HepG2 (cell line): Measurements from ENCODE around the gene AP1AR. TPM values are rescaled to one million over a fixed set of nuclear protein-coding genes. Genes with fewer than 3 reads are reported as not detected.

Experiments
- ATAD3A ChIP-seq: sonication (generic); formaldehyde crosslinking; IDR thresholded peaks from 2 replicates; pipeline ENCODE4 v1.4.0; 2020; ENCODE audit warnings: missing genetic modification reagents
- BORCS8-MEF2B ChIP-seq: sonication (generic); formaldehyde crosslinking; IDR thresholded peaks from 2 replicates; pipeline ENCODE4 v1.8.0; 2022; ENCODE audit warnings: mild to moderate bottlenecking, missing genetic modification reagents
- GLI4 ChIP-seq: sonication (generic); formaldehyde crosslinking; IDR thresholded peaks from 2 replicates; pipeline ENCODE4 v1.5.1; 2020; ENCODE audit warnings: missing genetic modification reagents, mild to moderate bottlenecking, moderate library complexity, borderline replicate concordance
- HNF4G ChIP-seq, 2 experiments: sonication (generic) in 1 of 2; formaldehyde crosslinking in 1 of 2; IDR thresholded peaks; 2 replicates each; pipeline versions ENCODE4 v1.4.0 to v1.6.1; 2011 to 2020; ENCODE audit warnings: borderline replicate concordance in 2 of 2, low read depth in 2 of 2, mild to moderate bottlenecking in 2 of 2, low read length in 1 of 2, missing genetic modification reagents in 1 of 2, moderate library complexity in 1 of 2
- KLF15 ChIP-seq: sonication (generic); formaldehyde crosslinking; IDR thresholded peaks from 2 replicates; pipeline ENCODE4 v1.8.1; 2023; ENCODE audit warnings: borderline replicate concordance, mild to moderate bottlenecking, inconsistent platforms, missing genetic modification reagents, mixed read lengths
- PHF21A ChIP-seq: sonication (generic); formaldehyde crosslinking; IDR thresholded peaks from 2 replicates; pipeline ENCODE4 v1.5.0; 2020; ENCODE audit warnings: mild to moderate bottlenecking, missing genetic modification reagents
- PPARG ChIP-seq: conservative IDR thresholded peaks from 2 replicates; pipeline ENCODE4 v1.6.1; 2016; ENCODE audit warnings: missing biosample characterization, missing genetic modification reagents
- RERE ChIP-seq: IDR thresholded peaks from 2 replicates; pipeline ENCODE4 v1.6.1; 2016; ENCODE audit warnings: low read depth, missing genetic modification reagents, missing compliant biosample characterization
- TBX3 ChIP-seq: fragments of 450-650 bp; IDR thresholded peaks from 2 replicates; pipeline ENCODE4 v1.6.1; 2017; ENCODE audit warnings: antibody characterized with exemption, mild to moderate bottlenecking, inconsistent platforms, borderline replicate concordance
- ZFP36L2 ChIP-seq: sonication (generic); formaldehyde crosslinking; IDR thresholded peaks from 2 replicates; pipeline ENCODE4 v1.4.0; 2020; ENCODE audit warnings: missing genetic modification reagents
- ZNF17 ChIP-seq: sonication (generic); formaldehyde crosslinking; IDR thresholded peaks from 2 replicates; pipeline ENCODE4 v1.5.0; 2020; ENCODE audit warnings: mild to moderate bottlenecking, missing genetic modification reagents
- ZNF207 ChIP-seq: fragments of 450-650 bp; IDR thresholded peaks from 2 replicates; pipeline ENCODE4 v1.6.1; 2016; ENCODE audit warnings: antibody characterized with exemption, borderline replicate concordance
- ZNF329 ChIP-seq: sonication (generic); formaldehyde crosslinking; IDR thresholded peaks from 2 replicates; pipeline ENCODE4 v1.9.0; 2021; ENCODE audit warnings: low read depth, mild to moderate bottlenecking, missing genetic modification reagents
- ZNF331 ChIP-seq: sonication (generic); formaldehyde crosslinking; IDR thresholded peaks from 2 replicates; pipeline ENCODE4 v1.4.0; 2020; ENCODE audit warnings: missing genetic modification reagents
- ZNF713 ChIP-seq: sonication (generic); formaldehyde crosslinking; IDR thresholded peaks from 2 replicates; pipeline ENCODE4 v1.4.0; 2020; ENCODE audit warnings: mild to moderate bottlenecking, missing genetic modification reagents
- ZNF772 ChIP-seq: sonication (generic); formaldehyde crosslinking; IDR thresholded peaks from 2 replicates; pipeline ENCODE4 v1.5.0; 2020; ENCODE audit warnings: mild to moderate bottlenecking, missing genetic modification reagents
- polyA plus RNA-seq, 8 experiments: library from polyadenylated mRNA; depleted of rRNA in 3 of 8; stranded (reverse) in 7 of 8; unstranded in 1 of 8; fragments of >200 nt; fragmentation: Illumina TruSeq in 4 of 8; extraction: Trizol in 4 of 8; gene quantifications; 2 replicates each; pipeline versions ENCODE4 v1.2.1 to v1.2.3, GENCODE V29; 2011 to 2016; ENCODE audit warnings: low read depth in 4 of 8, missing spikeins in 1 of 8, mixed read lengths in 1 of 8; ENCODE audit not compliant: insufficient read depth in 1 of 8
- total RNA-seq, 5 experiments: library from RNA; depleted of rRNA; stranded (reverse); fragments of >200 nt; fragmentation: Illumina TruSeq; extraction: Trizol; gene quantifications; 2 replicates each; pipeline ENCODE4 v1.2.3, GENCODE V29; 2016; ENCODE audit warnings: low read depth in 1 of 5
- TF ChIP-seq, protein P1 (sequence below): sonication (generic); formaldehyde crosslinking; IDR thresholded peaks from 2 replicates; pipeline ENCODE4 v1.8.1; 2022; ENCODE audit warnings: mild to moderate bottlenecking, missing genetic modification reagents
- TF ChIP-seq, protein P2 (sequence below): sonication (generic); formaldehyde crosslinking; IDR thresholded peaks from 2 replicates; pipeline ENCODE4 v1.8.0; 2022; ENCODE audit warnings: missing genetic modification reagents, mild to moderate bottlenecking, moderate library complexity, borderline replicate concordance
- TF ChIP-seq, protein P3 (sequence below): IDR thresholded peaks from 2 replicates; pipeline ENCODE4 v1.6.1; 2016; ENCODE audit warnings: missing genetic modification reagents, missing compliant biosample characterization

AP1AR gene
- total and polyA plus RNA-seq, 2 of the 13 experiments (the other 11 are each of a cell fraction or from before 2014, with no cell fraction given): 24.9 to 39.9 TPM

GRCh38 chr4:112203593-112203992 is 28.0 kb upstream of the AP1AR start (continued):
- TF ChIP-seq TBX3 (peak; percentile 85; the same call in 1 of the 2 replicates), GLI4 (CRISPR knock-in tag) (no peak), PPARG (no peak), KLF15 (CRISPR knock-in tag) (no peak), ZNF772 (CRISPR knock-in tag) (no peak), ATAD3A (CRISPR knock-in tag) (no peak), BORCS8-MEF2B (CRISPR knock-in tag) (no peak), ZNF207 (no peak), ZNF713 (CRISPR knock-in tag) (no peak), ZFP36L2 (CRISPR knock-in tag) (no peak), ZNF17 (CRISPR knock-in tag) (no peak), RERE (peak; percentile 82), HNF4G (IDR thresholded peaks at IDR 0.05; ENCODE audit: borderline replicate concordance, low read depth, low read length) (peak; percentile 57; the same call in 1 of the 2 replicates), HNF4G (CRISPR knock-in tag; IDR thresholded peaks at IDR 0.05; ENCODE audit: borderline replicate concordance, low read depth) (no peak), ZNF329 (CRISPR knock-in tag) (no peak), PHF21A (peak; percentile 42; the same call in 1 of the 2 replicates), ZNF331 (CRISPR knock-in tag) (0 out of 2 replicates have a peak, but pooled peaks have one; percentile 28)
- TF ChIP-seq, protein P1, sequence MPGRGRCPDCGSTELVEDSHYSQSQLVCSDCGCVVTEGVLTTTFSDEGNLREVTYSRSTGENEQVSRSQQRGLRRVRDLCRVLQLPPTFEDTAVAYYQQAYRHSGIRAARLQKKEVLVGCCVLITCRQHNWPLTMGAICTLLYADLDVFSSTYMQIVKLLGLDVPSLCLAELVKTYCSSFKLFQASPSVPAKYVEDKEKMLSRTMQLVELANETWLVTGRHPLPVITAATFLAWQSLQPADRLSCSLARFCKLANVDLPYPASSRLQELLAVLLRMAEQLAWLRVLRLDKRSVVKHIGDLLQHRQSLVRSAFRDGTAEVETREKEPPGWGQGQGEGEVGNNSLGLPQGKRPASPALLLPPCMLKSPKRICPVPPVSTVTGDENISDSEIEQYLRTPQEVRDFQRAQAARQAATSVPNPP (CRISPR knock-in tag): no peak
- TF ChIP-seq, protein P2, sequence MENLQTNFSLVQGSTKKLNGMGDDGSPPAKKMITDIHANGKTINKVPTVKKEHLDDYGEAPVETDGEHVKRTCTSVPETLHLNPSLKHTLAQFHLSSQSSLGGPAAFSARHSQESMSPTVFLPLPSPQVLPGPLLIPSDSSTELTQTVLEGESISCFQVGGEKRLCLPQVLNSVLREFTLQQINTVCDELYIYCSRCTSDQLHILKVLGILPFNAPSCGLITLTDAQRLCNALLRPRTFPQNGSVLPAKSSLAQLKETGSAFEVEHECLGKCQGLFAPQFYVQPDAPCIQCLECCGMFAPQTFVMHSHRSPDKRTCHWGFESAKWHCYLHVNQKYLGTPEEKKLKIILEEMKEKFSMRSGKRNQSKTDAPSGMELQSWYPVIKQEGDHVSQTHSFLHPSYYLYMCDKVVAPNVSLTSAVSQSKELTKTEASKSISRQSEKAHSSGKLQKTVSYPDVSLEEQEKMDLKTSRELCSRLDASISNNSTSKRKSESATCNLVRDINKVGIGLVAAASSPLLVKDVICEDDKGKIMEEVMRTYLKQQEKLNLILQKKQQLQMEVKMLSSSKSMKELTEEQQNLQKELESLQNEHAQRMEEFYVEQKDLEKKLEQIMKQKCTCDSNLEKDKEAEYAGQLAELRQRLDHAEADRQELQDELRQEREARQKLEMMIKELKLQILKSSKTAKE (CRISPR knock-in tag): no peak
- TF ChIP-seq, protein P3, sequence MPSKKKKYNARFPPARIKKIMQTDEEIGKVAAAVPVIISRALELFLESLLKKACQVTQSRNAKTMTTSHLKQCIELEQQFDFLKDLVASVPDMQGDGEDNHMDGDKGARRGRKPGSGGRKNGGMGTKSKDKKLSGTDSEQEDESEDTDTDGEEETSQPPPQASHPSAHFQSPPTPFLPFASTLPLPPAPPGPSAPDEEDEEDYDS (CRISPR knock-in tag): no peak
